ENCODE measurements around the gene CNR1. TPM values are rescaled to one million over a fixed set of nuclear protein-coding genes. Genes with fewer than 3 reads are reported as not detected.

CNR1 gene
- total RNA-seq, 1 donor from 2014 or later: 0.26 TPM

- no peaks in the 10 kb centered on the region for H3K79me2 ChIP-seq (ENCODE audit: low read depth)
- peak overlapping the region; percentile 79 for H3K4me3 Mint-ChIP-seq
- no peak overlapping the region for H3K4me3 ChIP-seq
- H3K4me2 ChIP-seq: no peak overlapping the region
- TF ChIP-seq EZH2phosphoT487 (IDR thresholded peaks at IDR 0.05): no peak
- TF ChIP-seq, protein P1, sequence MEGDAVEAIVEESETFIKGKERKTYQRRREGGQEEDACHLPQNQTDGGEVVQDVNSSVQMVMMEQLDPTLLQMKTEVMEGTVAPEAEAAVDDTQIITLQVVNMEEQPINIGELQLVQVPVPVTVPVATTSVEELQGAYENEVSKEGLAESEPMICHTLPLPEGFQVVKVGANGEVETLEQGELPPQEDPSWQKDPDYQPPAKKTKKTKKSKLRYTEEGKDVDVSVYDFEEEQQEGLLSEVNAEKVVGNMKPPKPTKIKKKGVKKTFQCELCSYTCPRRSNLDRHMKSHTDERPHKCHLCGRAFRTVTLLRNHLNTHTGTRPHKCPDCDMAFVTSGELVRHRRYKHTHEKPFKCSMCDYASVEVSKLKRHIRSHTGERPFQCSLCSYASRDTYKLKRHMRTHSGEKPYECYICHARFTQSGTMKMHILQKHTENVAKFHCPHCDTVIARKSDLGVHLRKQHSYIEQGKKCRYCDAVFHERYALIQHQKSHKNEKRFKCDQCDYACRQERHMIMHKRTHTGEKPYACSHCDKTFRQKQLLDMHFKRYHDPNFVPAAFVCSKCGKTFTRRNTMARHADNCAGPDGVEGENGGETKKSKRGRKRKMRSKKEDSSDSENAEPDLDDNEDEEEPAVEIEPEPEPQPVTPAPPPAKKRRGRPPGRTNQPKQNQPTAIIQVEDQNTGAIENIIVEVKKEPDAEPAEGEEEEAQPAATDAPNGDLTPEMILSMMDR (IDR thresholded peaks at IDR 0.05): no peak
- no peak for TF ChIP-seq EZH2 (IDR thresholded peaks at IDR 0.05)
- no peak for DNase-seq (ENCODE audit: low spot score)
- H3K9me3 ChIP-seq (ENCODE audit: low read depth): no peaks in the 10 kb centered on the region
- H3K27ac Mint-ChIP-seq: no peak overlapping the region
- no peaks in the 10 kb centered on the region for H3K36me3 Mint-ChIP-seq
- H3K27me3 ChIP-seq: peaks cover 74% of the 10 kb centered on the region
- no peaks in the 10 kb centered on the region for H3K9me3 Mint-ChIP-seq
- peaks cover 10% of the 10 kb centered on the region for H4K20me1 ChIP-seq (ENCODE audit: low read depth)
- no peaks in the 10 kb centered on the region for H3K36me3 ChIP-seq
- H3K4me1 ChIP-seq: no peaks in the 10 kb centered on the region
- no peak overlapping the region for H3K27ac ChIP-seq
- no peak overlapping the region for H3K9ac ChIP-seq
- peaks cover 30% of the 10 kb centered on the region for H3K27me3 Mint-ChIP-seq (ENCODE audit: insufficient read depth, low read depth)
- H3K4me1 Mint-ChIP-seq: peaks cover 15% of the 10 kb centered on the region
- peaks cover 9% of the 10 kb centered on the region for H3F3A ChIP-seq (ENCODE audit: low read depth)
- no peak overlapping the region for H2AFZ ChIP-seq (replicated peaks)
Measured at GRCh38 chr6:88168362-88168761, 2.2 kb upstream of the CNR1 start.

DNA sequence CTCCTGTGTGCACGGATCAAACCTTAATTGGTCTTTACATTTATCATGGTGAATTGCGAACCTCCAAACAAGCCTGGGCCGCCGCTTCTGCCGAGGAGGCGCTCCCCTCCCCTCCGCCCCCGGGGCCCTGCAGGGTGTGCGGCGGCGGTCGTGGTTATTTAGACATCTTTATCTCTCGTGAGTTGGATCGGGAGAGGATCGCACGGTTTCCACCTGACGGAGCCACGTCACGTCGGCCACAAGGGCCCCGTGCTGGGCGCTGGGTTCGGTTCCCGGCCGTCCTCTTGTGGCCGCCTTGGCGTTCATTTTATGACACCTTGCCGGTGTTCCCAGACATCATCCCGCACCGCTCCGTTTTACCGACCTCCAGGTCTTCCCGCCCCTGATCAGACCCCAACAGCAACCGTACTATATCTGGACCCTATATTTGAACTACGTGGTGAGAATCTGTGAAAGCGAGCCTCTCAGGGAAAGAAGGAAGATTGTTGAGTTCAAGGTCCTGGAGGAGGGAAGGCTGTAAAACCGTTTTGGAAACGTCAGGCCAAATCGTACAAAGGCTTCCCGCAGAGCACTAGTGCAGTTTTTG lies 1.3 kb upstream of the CNR1 start:
- no peaks in the 10 kb centered on the region for H3K9me3 ChIP-seq (ENCODE audit: low read depth)
- Mint-ChIP-seq H3K4me3 (peak overlapping the region; percentile 79), H3K36me3 (no peaks in the 10 kb centered on the region), H3K27ac (no peak overlapping the region), H3K9me3 (no peaks in the 10 kb centered on the region), H3K27me3 (ENCODE audit: insufficient read depth, low read depth) (peaks cover 30% of the 10 kb centered on the region), H3K4me1 (peaks cover 15% of the 10 kb centered on the region)
- H3F3A ChIP-seq (ENCODE audit: low read depth): peaks cover 9% of the 10 kb centered on the region
- no peak overlapping the region for H3K9ac ChIP-seq
- peak; percentile 90 for TF ChIP-seq EZH2 (IDR thresholded peaks at IDR 0.05)
- TF ChIP-seq, protein P1 (IDR thresholded peaks at IDR 0.05): no peak
- TF ChIP-seq EZH2phosphoT487 (IDR thresholded peaks at IDR 0.05): peak; percentile 81
- H3K4me2 ChIP-seq: peak overlapping the region; percentile 90
- H3K4me3 ChIP-seq: peak overlapping the region; percentile 63
- no peaks in the 10 kb centered on the region for H3K4me1 ChIP-seq
- H3K27ac ChIP-seq: no peak overlapping the region
- H3K36me3 ChIP-seq: no peaks in the 10 kb centered on the region
- H3K79me2 ChIP-seq (ENCODE audit: low read depth): no peaks in the 10 kb centered on the region
- peaks cover 10% of the 10 kb centered on the region for H4K20me1 ChIP-seq (ENCODE audit: low read depth)
- H2AFZ ChIP-seq (replicated peaks): peak overlapping the region; percentile 100
- DNase-seq (ENCODE audit: low spot score): peak; percentile 62
- H3K27me3 ChIP-seq: peaks cover 77% of the 10 kb centered on the region

DNA sequence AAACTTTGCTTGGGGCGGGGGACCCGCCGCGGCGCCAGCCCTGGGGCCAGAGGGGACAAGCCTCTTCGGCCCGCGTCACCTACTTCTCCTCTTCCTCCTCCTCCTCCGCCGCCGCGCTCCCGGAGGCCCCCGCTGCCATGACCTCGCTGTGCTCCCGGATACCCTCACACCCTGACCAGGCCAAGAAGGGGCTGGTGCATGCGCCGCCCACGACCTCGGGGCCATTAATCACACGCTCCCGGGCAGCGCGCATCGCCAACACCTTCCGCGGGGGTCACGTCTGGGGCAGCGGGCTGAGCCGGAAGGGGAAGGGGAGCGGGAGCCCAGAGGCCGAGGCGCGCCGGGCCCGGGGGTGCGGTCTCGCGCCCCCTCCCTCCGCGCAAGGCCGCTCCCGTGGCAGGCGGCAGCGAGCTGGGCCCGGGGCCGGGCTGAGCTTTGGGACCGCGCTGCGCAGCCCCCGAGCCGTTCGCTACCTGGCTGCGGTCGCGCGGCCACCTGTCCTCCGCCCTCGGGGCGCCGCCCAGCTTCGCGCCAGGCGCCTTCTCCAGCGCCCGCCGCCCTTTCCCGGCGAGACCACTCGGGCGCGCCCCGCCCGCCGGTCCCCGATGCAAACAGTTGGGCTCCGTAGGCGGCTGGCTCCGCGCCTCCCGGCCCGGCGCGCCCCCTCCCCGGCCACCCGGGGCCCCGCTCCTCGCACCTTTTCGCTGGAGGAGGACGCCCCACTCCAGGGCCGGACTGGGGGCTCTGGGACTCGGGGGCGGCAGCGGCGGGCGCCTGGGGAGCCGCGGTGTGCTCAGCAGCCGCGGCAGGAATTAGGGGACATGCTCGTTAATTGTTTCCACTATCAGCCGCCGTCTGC lies 575 bp upstream of the CNR1 start:
- Histone ChIP-seq H3K4me3 (peak overlapping the region; percentile 63), H3K27ac (no peak overlapping the region), H3K4me1 (no peaks in the 10 kb centered on the region), H2AFZ (replicated peaks) (peak overlapping the region; percentile 100), H3K9ac (no peak overlapping the region), H4K20me1 (ENCODE audit: low read depth) (peaks cover 10% of the 10 kb centered on the region), H3K9me3 (ENCODE audit: low read depth) (no peaks in the 10 kb centered on the region), H3K36me3 (no peaks in the 10 kb centered on the region), H3F3A (ENCODE audit: low read depth) (peaks cover 9% of the 10 kb centered on the region), H3K27me3 (peaks cover 77% of the 10 kb centered on the region), H3K4me2 (peak overlapping the region; percentile 90), H3K79me2 (ENCODE audit: low read depth) (no peaks in the 10 kb centered on the region)
- Mint-ChIP-seq H3K36me3 (no peaks in the 10 kb centered on the region), H3K4me1 (peaks cover 15% of the 10 kb centered on the region), H3K4me3 (peak overlapping the region; percentile 90), H3K27me3 (ENCODE audit: insufficient read depth, low read depth) (peaks cover 30% of the 10 kb centered on the region), H3K9me3 (no peaks in the 10 kb centered on the region), H3K27ac (no peak overlapping the region)
- TF ChIP-seq EZH2 (IDR thresholded peaks at IDR 0.05) (peak; percentile 85), EZH2phosphoT487 (IDR thresholded peaks at IDR 0.05) (peak; percentile 80)
- TF ChIP-seq, protein P1 (IDR thresholded peaks at IDR 0.05): no peak
- peak; percentile 56 for DNase-seq (ENCODE audit: low spot score)
